ENCODE results near the gene FABP3.

Gene FABP3

GRCh38 chr1:31380181-31380580 is 7.3 kb upstream of the FABP3 start:
- H3K4me3 ChIP-seq (ENCODE audit: low read length): no peak overlapping the region
- no peak for TF ChIP-seq CTCF (conservative IDR thresholded peaks at IDR 0.05; ENCODE audit: low read depth, low read length)
- no peak for DNase-seq (ENCODE audit: low read depth)

- H3K4me3 ChIP-seq (ENCODE audit: low read length): no peak overlapping the region
- TF ChIP-seq CTCF (conservative IDR thresholded peaks at IDR 0.05; ENCODE audit: low read depth, low read length): no peak
- DNase-seq (ENCODE audit: low read depth): no peak
These were observed 5.1 kb upstream of the FABP3 start for GRCh38 chr1:31378001-31378400.

DNA sequence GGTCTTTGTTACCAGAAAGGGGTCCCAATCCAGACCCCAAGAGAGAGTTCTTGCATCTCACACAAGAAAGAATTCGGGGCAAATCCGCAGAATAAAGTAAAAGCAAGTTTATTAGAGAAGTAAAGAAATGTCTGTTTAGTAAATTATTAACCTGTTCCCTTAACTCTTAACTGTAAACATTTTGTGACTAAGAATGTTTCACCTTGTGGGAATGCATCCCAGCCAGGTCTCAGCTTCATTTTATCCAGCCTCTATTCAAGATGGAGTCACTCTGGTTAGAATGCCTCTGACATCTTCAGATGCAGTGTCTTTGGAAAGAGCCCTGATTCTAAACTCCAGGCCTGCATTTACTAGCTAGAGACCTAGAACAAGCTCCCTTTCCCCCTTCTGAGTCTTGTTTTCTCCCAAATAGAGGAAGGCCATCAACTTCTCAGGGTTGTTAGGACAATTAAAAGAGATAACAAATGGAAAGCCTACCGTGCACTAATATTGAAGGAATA is 4.5 kb upstream of the FABP3 start:
- DNase-seq (ENCODE audit: low read depth): no peak
- no peak for TF ChIP-seq CTCF (conservative IDR thresholded peaks at IDR 0.05; ENCODE audit: low read depth, low read length)
- H3K4me3 ChIP-seq (ENCODE audit: low read length): no peak overlapping the region

- no peak for TF ChIP-seq CTCF (conservative IDR thresholded peaks at IDR 0.05; ENCODE audit: low read depth, low read length)
- no peak overlapping the region for H3K4me3 ChIP-seq (ENCODE audit: low read length)
- DNase-seq (ENCODE audit: low read depth): no peak
These were observed 3.7 kb upstream of the FABP3 start for GRCh38 chr1:31376375-31377134.

DNA sequence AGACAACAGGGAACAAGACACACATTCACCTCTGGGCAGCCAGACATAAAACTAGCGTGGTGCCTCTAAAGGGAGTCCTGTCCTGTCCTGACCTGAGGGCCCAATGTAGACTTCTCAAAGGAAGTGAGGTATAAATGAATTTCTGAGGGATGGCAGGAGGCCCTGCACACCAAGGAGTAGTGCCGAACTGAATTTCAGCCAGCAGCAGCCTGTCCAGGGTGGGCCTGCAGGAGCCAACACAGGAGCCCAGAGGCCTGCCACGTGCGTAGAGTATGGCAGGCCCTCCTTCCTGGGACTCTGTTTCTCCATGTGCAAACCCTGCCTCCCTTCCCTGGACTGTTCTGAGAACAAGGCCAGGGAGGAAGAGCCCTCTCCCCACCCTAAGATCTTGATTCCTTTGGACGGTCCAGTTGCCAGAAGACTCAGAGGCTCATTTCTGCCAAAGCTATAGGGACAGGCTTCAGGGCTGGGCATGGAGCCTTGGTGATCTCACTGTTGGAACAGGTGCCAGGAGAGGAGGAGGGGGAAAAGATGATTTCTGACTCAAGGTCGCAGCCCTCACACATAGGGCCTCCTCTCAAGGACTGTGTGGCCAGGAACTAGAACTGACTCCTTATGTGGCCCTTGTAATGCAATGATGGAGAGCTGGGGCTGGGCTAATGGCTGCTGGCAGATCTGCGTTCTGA is 1.8 kb upstream of the FABP3 start:
- DNase-seq (ENCODE audit: low read depth): no peak
- TF ChIP-seq CTCF (conservative IDR thresholded peaks at IDR 0.05; ENCODE audit: low read depth, low read length): no peak
- no peak overlapping the region for H3K4me3 ChIP-seq (ENCODE audit: low read length)

GRCh38 chr1:31373897-31374486 is 1.1 kb upstream of the FABP3 start:
- TF ChIP-seq CTCF (conservative IDR thresholded peaks at IDR 0.05; ENCODE audit: low read depth, low read length): no peak
- peak overlapping the region; percentile 26 for H3K4me3 ChIP-seq (ENCODE audit: low read length)
- no peak for DNase-seq (ENCODE audit: low read depth)
